Thyroid gland (tissue), 4 donors: ENCODE measurements around the gene MLC1. TPM values are rescaled to one million over a fixed set of nuclear protein-coding genes. Genes with fewer than 3 reads are reported as not detected.
A peak's percentile ranks its signal among the peaks of the same experiment; 100 is the strongest.

ENCODE experiments used
- DNase-seq, 2 donors: peaks; one replicate each; pipeline ENCODE4 v3.0.0-alpha.2; 2019
- H3K27ac ChIP-seq, 3 donors: fragments of 200-600 bp; sonication (generic); 1 replicate in 2 of 3; 2 replicates in 1 of 3; pipeline ENCODE4 v1.5.1; 2016 to 2019; ENCODE audit warnings: mild to moderate bottlenecking in 1 of 3, moderate library complexity in 1 of 3
- H3K27me3 ChIP-seq: fragments of 200-600 bp; sonication (generic); one replicate; pipeline ENCODE4 v1.5.1; 2019
- H3K36me3 ChIP-seq, 2 donors: fragments of 200-600 bp; sonication (generic); one replicate each; pipeline ENCODE4 v1.5.1; 2016 to 2019
- H3K4me1 ChIP-seq, 2 donors: fragments of 200-600 bp; sonication (generic); one replicate each; pipeline ENCODE4 v1.5.1; 2017 to 2019
- H3K4me3 ChIP-seq, 3 donors: fragments of 200-600 bp; sonication (generic); replicated peaks in 1 of 3; 1 replicate in 2 of 3; 2 replicates in 1 of 3; pipeline ENCODE4 v1.5.1; 2016; ENCODE audit warnings: mild to moderate bottlenecking in 1 of 3
- H3K9me3 ChIP-seq: fragments of 200-600 bp; sonication (generic); one replicate; pipeline ENCODE4 v1.5.1; 2017
- POLR2A ChIP-seq, 2 donors: fragments of 450-650 bp; IDR thresholded peaks; one replicate each; pipeline ENCODE4 v1.6.1; 2017; ENCODE audit warnings: antibody characterized with exemption in 2 of 2, mild to moderate bottlenecking in 2 of 2, moderate library complexity in 1 of 2
- WGBS, 2 donors: methylation state at CpG; one replicate each; pipeline ENCODE4 v1.1.5; 2017; 5-methylcytosine and 5-hydroxymethylcytosine counted together
- intact Hi-C: fragments of 100-400 bp; cut with DNase I; formaldehyde crosslinking; loops from one replicate; pipeline ENCODE4 v1.15.1; 2023
- total RNA-seq, 4 donors: library from RNA; depleted of rRNA; stranded (reverse); fragments of >200 nt; gene quantifications; one replicate each; pipeline ENCODE4 v1.2.3, GENCODE V29; 2016
- TF ChIP-seq, protein P1 (sequence below), 6 experiments: fragments of 200-600 bp in 3 of 6; fragments of 450-650 bp in 3 of 6; sonication (generic) in 3 of 6; IDR thresholded peaks; one replicate each; pipeline ENCODE4 v1.5.1; 2016 to 2019; ENCODE audit warnings: antibody characterized with exemption in 6 of 6, mild to moderate bottlenecking in 2 of 6, inconsistent platforms in 1 of 6, moderate library complexity in 1 of 6

The MLC1 gene
- total RNA-seq, 4 donors from 2014 or later, result 0.11 TPM; not detected in 3

DNA sequence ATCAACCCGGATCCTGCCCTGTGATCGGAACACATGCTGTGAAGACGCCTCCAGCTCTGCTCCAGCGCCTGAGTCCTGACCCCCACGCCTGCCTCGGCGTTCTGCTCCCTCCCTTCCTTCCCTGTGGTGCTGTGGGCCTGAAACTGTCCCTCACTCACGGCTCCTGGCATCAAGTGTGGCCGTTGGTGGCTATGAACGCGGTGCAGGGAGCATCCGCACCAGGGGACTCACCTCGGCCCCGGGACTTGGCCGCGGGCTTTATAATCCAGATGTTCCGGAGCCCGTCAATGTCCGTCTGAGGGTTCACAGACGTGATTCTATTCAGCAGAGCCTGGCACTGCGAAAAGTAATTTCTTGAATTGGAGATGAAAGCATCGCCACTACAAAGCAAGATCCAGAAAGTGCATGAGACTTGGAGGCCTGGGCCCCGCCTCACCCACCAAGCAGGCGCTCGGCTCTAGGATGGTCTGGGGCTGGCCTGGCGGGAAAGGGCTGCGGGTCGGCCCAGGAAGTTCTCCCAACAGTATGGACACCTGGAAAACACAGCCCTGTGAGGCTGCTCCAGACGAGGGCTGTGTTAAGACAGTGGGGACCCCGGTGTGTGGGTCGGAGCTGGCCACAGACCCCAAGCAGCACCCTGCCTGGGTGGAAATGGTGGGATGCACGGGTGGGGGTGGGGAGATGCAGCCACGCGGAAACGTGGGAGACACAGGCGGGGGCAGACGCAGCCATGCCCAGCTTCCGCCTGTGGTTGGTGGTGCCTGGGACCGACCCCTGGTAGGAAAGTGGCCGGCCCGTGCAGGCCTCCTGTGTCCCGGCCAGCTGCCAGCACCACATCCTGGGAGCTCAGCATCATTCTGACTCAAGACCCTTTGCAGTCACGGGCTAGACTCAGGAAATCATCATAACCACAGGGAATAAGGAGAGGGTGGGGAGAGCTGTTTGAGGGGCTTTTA is 50.8 kb downstream of the MLC1 start:
- intact Hi-C loops, result loop anchor here (10.0 kb wide), 1 partner anchor 270 kb away; no protein-coding TSS in a partner anchor
- Histone ChIP-seq H3K4me1 (peaks cover 4 to 18% of the 10 kb centered on the region in 2 donors), H3K27me3 (no peaks in the 10 kb centered on the region), H3K36me3 (no peaks in the 10 kb centered on the region), H3K27ac (no peak overlapping the region), H3K9me3 (no peaks in the 10 kb centered on the region), H3K4me3 (no peak overlapping the region)
- TF ChIP-seq, protein P1, sequence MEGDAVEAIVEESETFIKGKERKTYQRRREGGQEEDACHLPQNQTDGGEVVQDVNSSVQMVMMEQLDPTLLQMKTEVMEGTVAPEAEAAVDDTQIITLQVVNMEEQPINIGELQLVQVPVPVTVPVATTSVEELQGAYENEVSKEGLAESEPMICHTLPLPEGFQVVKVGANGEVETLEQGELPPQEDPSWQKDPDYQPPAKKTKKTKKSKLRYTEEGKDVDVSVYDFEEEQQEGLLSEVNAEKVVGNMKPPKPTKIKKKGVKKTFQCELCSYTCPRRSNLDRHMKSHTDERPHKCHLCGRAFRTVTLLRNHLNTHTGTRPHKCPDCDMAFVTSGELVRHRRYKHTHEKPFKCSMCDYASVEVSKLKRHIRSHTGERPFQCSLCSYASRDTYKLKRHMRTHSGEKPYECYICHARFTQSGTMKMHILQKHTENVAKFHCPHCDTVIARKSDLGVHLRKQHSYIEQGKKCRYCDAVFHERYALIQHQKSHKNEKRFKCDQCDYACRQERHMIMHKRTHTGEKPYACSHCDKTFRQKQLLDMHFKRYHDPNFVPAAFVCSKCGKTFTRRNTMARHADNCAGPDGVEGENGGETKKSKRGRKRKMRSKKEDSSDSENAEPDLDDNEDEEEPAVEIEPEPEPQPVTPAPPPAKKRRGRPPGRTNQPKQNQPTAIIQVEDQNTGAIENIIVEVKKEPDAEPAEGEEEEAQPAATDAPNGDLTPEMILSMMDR (IDR thresholded peaks at IDR 0.05), result no peak
- TF ChIP-seq POLR2A (IDR thresholded peaks at IDR 0.05), result no peak
- no peak for DNase-seq
- WGBS, 2 donors, result 76 to 80% methylated on average over 35 to 40 of the region's 43 CpGs

DNA sequence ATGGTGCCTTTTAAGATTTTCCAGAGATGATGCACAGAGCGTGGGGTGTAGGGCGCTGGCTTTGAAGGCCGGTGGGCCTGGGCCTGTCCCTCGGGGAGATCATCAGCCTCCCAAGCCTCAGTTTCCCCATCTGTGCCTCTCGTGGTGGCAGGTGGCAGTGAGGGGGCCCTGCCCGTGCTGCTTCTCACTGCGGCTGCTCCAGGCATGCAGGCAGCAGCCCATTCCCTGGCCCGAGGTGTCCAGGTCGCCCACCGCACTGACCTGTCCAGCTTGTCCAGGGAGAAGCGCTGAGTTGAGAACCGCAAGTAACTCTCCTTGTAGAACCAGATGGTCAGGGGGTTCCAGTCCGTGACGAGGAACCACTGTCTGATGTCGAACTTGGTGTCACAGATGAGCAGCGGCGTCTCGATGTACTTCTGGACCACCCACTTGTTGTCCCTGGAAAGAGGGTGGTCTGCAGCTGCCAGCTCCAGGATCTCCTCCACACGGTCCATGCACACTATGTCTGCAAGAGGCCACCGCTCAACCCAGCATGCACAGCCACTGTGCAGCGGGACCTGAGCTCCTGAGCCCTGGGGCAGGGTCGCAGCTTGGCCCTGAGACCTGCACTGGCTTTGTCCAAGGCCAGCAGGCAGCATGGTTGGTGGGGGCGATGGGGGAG is 52.2 kb downstream of the MLC1 start:
- H3K4me1 ChIP-seq, result peaks cover 4 to 19% of the 10 kb centered on the region in 2 donors
- no peak overlapping the region for H3K4me3 ChIP-seq
- H3K27ac ChIP-seq, result no peak overlapping the region
- no peak for TF ChIP-seq POLR2A (IDR thresholded peaks at IDR 0.05)
- H3K36me3 ChIP-seq, result no peaks in the 10 kb centered on the region
- H3K27me3 ChIP-seq, result no peaks in the 10 kb centered on the region
- intact Hi-C loops, result loop anchor here (10.0 kb wide), 1 partner anchor 268 kb away; no protein-coding TSS in a partner anchor
- no peak for DNase-seq
- H3K9me3 ChIP-seq, result no peaks in the 10 kb centered on the region
- 91 to 93% methylated on average over 12 to 19 of the region's 23 CpGs for WGBS, 2 donors

DNA sequence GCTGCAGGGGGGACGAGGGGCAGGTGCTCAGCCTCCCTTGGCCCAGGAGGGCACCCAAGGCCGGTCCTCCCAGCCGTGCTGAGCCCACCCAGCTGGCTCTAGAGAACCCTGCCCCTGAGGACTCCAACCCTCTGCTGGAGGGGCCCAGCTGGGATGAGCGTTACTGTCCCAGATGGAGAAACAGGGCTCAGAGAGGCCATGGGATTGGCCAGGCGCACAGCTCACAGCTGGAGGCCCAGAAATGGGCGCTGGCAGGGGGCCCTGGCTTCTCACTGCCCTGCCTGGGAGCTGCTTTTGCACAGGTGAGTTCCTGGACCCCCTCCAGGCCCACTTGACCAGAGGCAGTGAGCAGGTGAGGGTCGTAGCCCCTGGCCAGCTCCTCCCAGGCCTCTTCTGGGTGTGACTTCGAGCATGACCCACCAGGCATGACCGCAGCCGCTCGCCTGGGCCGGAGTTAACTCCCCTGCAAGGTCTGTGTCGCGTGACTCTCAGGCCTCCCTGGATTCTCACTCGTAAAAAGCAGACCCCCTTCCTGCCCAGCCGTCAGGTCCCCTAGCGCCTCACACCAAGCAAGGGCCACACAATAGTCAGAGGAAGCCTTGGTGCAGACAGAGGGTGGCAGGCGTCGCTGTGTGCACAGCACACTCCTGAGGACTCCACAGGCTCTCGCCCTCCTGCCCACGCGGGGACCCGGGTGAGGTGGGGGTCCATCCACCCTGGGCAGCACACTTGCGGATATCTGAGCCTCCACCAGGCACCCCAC is 52.9 kb downstream of the MLC1 start:
- Histone ChIP-seq H3K9me3 (no peaks in the 10 kb centered on the region), H3K27me3 (no peaks in the 10 kb centered on the region), H3K4me1 (peaks cover 9 to 27% of the 10 kb centered on the region in 2 donors), H3K27ac (peak overlapping the region in 1 of 3 donors; percentile 22), H3K36me3 (no peaks in the 10 kb centered on the region), H3K4me3 (no peak overlapping the region)
- peak; percentile 83 to 93 for DNase-seq
- TF ChIP-seq, protein P1 (IDR thresholded peaks at IDR 0.05), result no peak
- no peak for TF ChIP-seq POLR2A (IDR thresholded peaks at IDR 0.05)
- intact Hi-C loops, result loop anchor here (10.0 kb wide), 1 partner anchor 267 kb away; no protein-coding TSS in a partner anchor
- WGBS, 2 donors, result 41 to 52% methylated on average over 6 to 12 of the region's 24 CpGs

DNA sequence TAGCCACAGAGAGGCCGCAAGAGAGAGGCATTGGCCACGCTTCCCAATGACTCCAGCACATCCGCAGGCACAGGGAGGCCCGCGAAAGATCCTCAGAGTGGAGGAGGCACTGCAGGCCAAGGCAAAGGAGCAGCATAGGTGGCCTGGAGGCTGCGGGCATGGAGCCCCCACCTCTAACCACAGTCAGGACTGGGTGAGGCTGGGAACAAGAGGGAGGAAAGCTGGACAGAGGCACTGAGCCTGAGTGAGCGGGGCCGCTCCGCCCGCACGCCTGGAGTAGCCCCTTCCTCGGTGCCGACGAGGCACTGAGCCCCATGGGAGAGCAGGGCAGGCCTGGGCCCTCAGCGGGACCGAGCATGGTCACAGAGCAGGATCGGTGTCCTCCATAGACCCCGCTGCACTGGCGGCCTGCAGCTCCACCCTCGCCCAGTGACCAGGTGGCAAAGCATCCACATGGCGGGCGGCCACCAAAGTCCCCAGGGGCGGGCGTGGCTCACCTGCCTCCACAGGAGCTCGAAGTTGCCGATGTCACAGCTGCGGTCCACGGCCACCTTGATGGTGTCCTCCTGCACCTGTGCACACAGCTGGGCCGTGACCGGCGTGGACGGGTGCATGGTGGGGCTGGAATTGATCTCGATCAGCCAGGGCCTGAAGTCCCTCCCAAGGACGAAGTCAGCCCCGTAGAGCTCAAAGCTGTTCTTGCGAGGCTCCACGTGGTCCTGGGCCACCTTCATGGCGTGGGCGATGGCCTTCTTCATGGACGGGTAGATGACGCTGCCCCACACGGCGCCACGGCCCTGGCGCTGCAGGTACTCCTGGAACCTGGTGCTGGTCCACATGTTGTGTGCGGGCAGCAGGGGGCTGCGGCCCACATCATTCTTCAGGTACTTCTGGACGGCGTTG is 53.8 kb downstream of the MLC1 start:
- 89 to 92% methylated on average over 13 to 39 of the region's 49 CpGs for WGBS, 2 donors
- no peaks in the 10 kb centered on the region for H3K27me3 ChIP-seq
- H3K9me3 ChIP-seq, result no peaks in the 10 kb centered on the region
- no peaks in the 10 kb centered on the region for H3K36me3 ChIP-seq
- DNase-seq, result no peak
- TF ChIP-seq, protein P1 (IDR thresholded peaks at IDR 0.05), result no peak
- TF ChIP-seq POLR2A (IDR thresholded peaks at IDR 0.05), result no peak
- H3K27ac ChIP-seq, result no peak overlapping the region
- no peak overlapping the region for H3K4me3 ChIP-seq
- peaks cover 9 to 28% of the 10 kb centered on the region in 2 donors for H3K4me1 ChIP-seq
- intact Hi-C loops, result loop anchor here (2.0 to 10.0 kb wide), 2 partner anchors 103 to 267 kb away; no protein-coding TSS in a partner anchor
